Vagina (tissue), 2 donors: ENCODE results near the gene CAMTA2.

Experiments used
- CTCF ChIP-seq, 3 experiments: fragments of 450-650 bp in 2 of 3; fragments of 200-600 bp in 1 of 3; sonication (generic) in 1 of 3; IDR thresholded peaks; one replicate each; pipeline ENCODE4 v1.5.1; 2017 to 2019; ENCODE audit warnings: antibody characterized with exemption in 3 of 3, mild to moderate bottlenecking in 2 of 3, moderate library complexity in 2 of 3
- POLR2A ChIP-seq, 2 donors: fragments of 450-650 bp; IDR thresholded peaks; one replicate each; pipeline ENCODE4 v1.6.1; 2017; ENCODE audit warnings: antibody characterized with exemption in 2 of 2, mild to moderate bottlenecking in 2 of 2, moderate library complexity in 2 of 2
- POLR2AphosphoS5 ChIP-seq, 2 donors: sonication (generic); formaldehyde crosslinking; IDR thresholded peaks; one replicate each; pipeline ENCODE4 v1.9.0; 2017; ENCODE audit warnings: antibody characterized with exemption in 2 of 2, mild to moderate bottlenecking in 2 of 2, low read depth in 1 of 2; ENCODE audit not compliant: insufficient read depth in 1 of 2

- TF ChIP-seq CTCF (IDR thresholded peaks at IDR 0.05) (no peak), POLR2AphosphoS5 (IDR thresholded peaks at IDR 0.05; ENCODE audit: insufficient read depth in 1 of 2, low read depth in 1 of 2) (no peak), POLR2A (IDR thresholded peaks at IDR 0.05) (no peak)
Measured at GRCh38 chr17:4932756-4933155, 54.7 kb downstream of the CAMTA2 start.
